HAP-1 (cell line): Measurements from ENCODE around the gene CNN3.

Experiments used
- DNase-seq, 2 experiments: peaks; one replicate each; pipeline ENCODE4 v3.0.0-alpha.2; 2016 to 2020; ENCODE audit warnings: low spot score in 2 of 2
- H3K27me3 ChIP-seq: fragments of 250-450 bp; sonication (Bioruptor Pico); 2 replicates; pipeline ENCODE4 v1.5.1; 2020; ENCODE audit warnings: low read depth, mild to moderate bottlenecking, moderate library complexity
- H3K36me3 ChIP-seq: fragments of 250-450 bp; sonication (Bioruptor Pico); replicated peaks from 2 replicates; pipeline ENCODE4 v1.5.1; 2020; ENCODE audit warnings: mild to moderate bottlenecking
- H3K4me1 ChIP-seq: fragments of 250-450 bp; sonication (Bioruptor Pico); 2 replicates; pipeline ENCODE4 v1.5.1; 2020; ENCODE audit warnings: mild to moderate bottlenecking
- H3K4me3 ChIP-seq: fragments of 250-450 bp; sonication (Bioruptor Pico); 2 replicates; pipeline ENCODE4 v1.5.1; 2020; ENCODE audit warnings: mild to moderate bottlenecking, moderate library complexity
- H3K9me3 ChIP-seq: fragments of 250-450 bp; sonication (Bioruptor Pico); 2 replicates; pipeline ENCODE4 v1.5.1; 2020; ENCODE audit warnings: mild to moderate bottlenecking, moderate library complexity
- in situ Hi-C: fragments of 300-500 bp; cut with MboI; formaldehyde crosslinking; loops from 3 replicates; pipeline ENCODE4 v1.14.3; 2020; ENCODE audit warnings: low sequenced_read_pairs, inconsistent platforms, mixed read lengths

CNN3 gene

DNA sequence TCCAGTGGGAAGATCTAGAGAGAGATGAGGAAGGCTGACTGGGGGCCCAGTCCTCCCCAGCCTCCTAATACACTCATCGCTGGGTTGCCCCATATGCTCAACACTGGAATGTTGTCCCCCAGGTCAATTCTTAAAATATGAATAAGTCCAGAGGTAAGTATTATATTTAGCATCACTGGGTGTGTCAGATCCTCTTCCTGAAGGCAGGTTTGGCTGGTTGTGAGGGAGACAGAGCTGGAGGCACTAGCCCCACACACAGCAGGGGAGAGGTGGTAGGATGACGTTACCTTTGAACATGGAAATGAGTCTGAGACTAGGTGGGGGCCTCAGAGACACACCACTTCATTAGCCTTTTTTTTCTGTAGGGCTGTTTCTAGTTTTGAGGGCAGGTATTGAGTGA is 64.2 kb downstream of the CNN3 start:
- in situ Hi-C loops = no loop called here
- DNase-seq = no peak
- Histone ChIP-seq H3K4me3 (no peak overlapping the region), H3K36me3 (no peaks in the 10 kb centered on the region), H3K27me3 (no peaks in the 10 kb centered on the region), H3K9me3 (no peaks in the 10 kb centered on the region), H3K4me1 (peaks cover 40% of the 10 kb centered on the region)

DNA sequence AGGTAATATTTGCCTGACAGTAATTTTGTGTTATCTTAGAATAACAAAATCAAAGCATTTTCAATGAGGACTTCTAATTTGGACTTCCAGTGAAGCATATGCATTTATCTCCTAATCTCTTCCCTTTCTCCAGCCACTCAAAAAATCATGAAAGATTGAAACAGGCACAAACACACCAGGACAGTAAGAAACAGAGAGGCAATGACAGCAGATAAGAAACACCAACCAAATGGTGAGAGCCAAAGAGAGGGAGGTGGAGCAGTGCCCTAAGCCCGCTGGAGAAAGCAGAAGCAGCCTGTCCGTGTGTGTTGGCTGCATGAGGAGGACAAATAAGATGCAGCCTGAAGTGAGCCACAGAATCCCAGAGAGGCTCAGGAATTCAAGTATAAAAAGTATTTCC is 67.7 kb downstream of the CNN3 start:
- in situ Hi-C loops = loop anchor here (10.0 kb wide), 1 partner anchor 66 kb away; the partner anchor contains the start of gene CNN3

DNA sequence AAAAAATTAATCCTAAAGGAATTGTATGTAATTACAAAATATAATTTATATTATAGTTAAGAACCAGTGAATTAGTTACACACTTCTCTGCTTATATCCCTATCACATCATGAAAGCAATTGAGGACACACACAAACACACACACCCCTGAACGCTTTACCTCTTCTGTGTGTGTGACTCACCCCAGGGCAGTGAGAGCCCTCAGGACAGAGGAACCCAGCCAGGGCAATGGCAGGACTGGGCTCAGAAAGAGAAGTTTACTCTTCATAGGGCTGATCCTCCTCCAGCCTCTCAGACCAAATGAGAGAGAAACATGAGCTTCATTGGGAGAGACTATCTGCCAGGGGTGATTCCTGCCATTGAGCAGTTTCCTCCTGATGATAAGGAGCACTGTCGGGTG is 68.6 kb downstream of the CNN3 start:
- H3K4me1 ChIP-seq = peaks cover 15% of the 10 kb centered on the region

More for the DNA sequence above, 67.7 kb downstream of the CNN3 start:
- DNase-seq = no peak
- no peaks in the 10 kb centered on the region for H3K27me3 ChIP-seq
- no peak overlapping the region for H3K4me3 ChIP-seq
- H3K9me3 ChIP-seq = no peaks in the 10 kb centered on the region
- peaks cover 15% of the 10 kb centered on the region for H3K4me1 ChIP-seq
- H3K36me3 ChIP-seq = no peaks in the 10 kb centered on the region

DNA sequence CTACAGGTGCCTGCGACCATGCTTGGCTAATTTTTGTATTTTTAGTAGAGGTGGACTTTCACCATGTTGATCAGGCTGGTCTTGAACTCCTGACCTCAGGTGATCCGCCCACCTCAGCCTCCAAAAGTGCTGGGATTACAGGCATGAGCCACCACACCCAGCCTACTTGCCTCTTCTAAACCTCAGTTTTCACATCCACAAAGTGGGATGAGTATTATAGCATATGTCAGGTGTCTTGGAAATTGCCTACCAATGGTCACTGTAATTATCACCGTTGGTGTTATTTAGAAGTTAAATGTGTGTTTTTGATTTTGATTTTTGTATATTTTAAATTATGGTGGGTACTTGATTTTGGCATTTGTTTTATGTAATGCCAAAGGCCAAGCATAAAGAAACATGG is 70.0 kb downstream of the CNN3 start:
- DNase-seq = no peak
- no peaks in the 10 kb centered on the region for H3K9me3 ChIP-seq
- H3K36me3 ChIP-seq = no peaks in the 10 kb centered on the region
- in situ Hi-C loops = loop anchor here (10.0 kb wide), 1 partner anchor 68 kb away; the partner anchor contains the start of gene CNN3
- H3K4me1 ChIP-seq = peaks cover 15% of the 10 kb centered on the region
- H3K4me3 ChIP-seq = no peak overlapping the region
- no peaks in the 10 kb centered on the region for H3K27me3 ChIP-seq

More for the DNA sequence above, 68.6 kb downstream of the CNN3 start:
- H3K9me3 ChIP-seq = no peaks in the 10 kb centered on the region
- in situ Hi-C loops = loop anchor here (10.0 kb wide), 1 partner anchor 67 kb away; the partner anchor contains the start of gene CNN3
- H3K36me3 ChIP-seq = no peaks in the 10 kb centered on the region
- DNase-seq = no peak
- H3K27me3 ChIP-seq = no peaks in the 10 kb centered on the region
- H3K4me3 ChIP-seq = no peak overlapping the region

DNA sequence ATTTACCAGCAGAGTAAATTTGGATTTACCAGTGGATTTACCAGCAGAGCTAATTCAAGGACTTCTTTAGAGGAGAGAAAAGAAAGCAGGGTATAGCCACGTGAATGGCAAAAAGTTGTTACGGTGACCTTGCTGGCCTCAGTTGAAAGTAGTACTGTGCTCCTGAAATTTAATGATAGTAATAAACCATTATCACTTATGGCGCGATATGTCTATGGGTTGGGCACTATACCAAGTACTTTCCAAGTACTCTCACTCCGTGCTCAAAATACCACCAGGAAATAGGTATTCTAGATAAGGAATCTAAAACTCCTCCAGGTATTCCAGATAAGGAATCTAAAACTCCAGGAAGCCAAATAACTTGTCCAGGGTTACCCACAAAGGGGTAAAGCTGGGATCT is 70.9 kb downstream of the CNN3 start:
- Histone ChIP-seq H3K27me3 (no peaks in the 10 kb centered on the region), H3K4me1 (peaks cover 15% of the 10 kb centered on the region), H3K9me3 (no peaks in the 10 kb centered on the region), H3K36me3 (no peaks in the 10 kb centered on the region), H3K4me3 (no peak overlapping the region)
- in situ Hi-C loops = loop anchor here (10.0 kb wide), 1 partner anchor 69 kb away; the partner anchor contains the start of gene CNN3
- DNase-seq = no peak

DNA sequence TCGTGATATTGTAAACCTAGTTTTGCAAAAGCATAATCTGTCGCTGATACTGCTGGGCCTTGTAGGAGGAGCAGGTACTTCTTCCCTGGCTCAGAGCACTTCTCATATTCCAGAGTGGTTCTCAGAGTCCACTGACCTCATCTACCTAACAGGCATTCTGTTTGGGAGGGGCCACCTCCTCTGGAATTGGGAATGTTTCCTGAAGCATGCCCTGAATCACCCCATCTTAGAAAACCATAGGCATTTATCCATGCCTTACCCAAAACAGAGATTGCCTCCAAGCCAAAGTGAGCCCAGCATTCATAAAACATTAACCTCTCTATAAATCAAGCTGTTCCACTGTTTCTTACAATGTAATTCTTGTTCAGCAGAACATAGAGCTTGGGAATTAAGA is 71.6 kb downstream of the CNN3 start:
- peaks cover 10% of the 10 kb centered on the region for H3K4me1 ChIP-seq
- no peak for DNase-seq
- H3K27me3 ChIP-seq = no peaks in the 10 kb centered on the region
- no peak overlapping the region for H3K4me3 ChIP-seq
- no peaks in the 10 kb centered on the region for H3K9me3 ChIP-seq
- in situ Hi-C loops = loop anchor here (10.0 kb wide), 1 partner anchor 69 kb away; the partner anchor contains the start of gene CNN3
- H3K36me3 ChIP-seq = no peaks in the 10 kb centered on the region

DNA sequence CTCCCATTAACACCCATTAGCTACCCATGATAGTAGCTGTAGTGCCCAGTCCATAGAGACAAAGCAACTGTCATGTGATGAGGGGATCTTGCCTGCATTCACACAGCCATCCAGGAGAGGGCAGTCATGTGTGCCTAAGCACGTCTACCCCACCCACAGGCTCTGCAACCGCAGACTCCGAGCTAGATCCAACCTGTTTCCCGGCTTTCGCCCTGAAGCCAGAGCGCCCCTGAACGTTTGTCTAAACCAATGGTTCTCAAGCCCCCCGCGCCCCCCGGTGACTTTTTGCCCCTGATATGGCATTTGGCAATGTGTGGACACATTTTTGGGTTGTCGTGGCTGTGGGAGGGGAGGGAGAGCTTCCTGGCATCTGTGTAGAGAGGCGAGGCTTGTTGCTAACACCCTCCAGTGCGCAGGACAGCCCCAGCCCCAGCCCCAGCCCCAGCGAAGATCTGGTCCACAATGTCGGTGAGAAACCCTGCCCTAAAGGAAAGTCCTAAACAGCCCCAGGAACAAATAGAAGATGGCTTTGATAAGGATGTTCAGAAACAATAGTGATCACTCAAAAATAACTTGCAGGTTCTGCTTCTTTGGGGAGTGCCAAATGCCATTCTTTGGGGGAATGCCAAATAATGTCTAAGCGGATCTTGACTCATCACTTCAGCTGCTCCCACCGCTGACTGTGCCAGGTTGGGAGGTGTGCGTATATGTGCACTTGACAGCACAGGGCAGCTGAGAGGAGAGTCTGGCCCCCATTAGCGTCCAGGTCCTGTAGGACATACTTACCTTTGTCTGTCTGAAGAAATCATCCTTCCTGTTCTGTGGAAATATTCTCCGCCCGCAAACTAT is 72.2 kb downstream of the CNN3 start:
- Histone ChIP-seq H3K9me3 (no peaks in the 10 kb centered on the region), H3K4me1 (peaks cover 6% of the 10 kb centered on the region)
- in situ Hi-C loops = loop anchor here (5.0 to 10.0 kb wide), 2 partner anchors 70 to 188 kb away; partner anchors contain the start of gene CNN3

DNA sequence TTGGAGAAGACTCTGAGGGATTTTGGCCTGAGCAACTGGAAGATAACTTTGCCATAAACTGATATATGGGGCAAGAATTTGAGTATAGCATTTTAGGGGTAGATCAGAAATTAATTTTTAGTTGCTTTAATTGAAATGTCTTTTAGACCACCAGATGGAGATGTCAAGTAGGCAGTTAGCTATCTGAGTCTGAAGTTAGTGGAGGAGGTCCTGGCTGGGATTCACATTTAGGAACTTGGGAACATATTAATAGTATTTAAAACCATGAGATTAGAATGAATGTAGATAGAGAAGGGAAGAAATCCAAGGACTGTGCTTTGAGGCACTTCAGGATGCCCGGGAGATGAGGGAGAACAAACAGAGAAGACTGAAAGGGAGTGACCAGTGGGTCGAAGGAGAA is 74.1 kb downstream of the CNN3 start:
- Histone ChIP-seq H3K4me1 (0 out of 2 replicates have a peak, but pooled peaks cover 4% of the 10 kb centered on the region), H3K36me3 (no peaks in the 10 kb centered on the region), H3K27me3 (no peaks in the 10 kb centered on the region), H3K9me3 (no peaks in the 10 kb centered on the region), H3K4me3 (no peak overlapping the region)
- in situ Hi-C loops = loop anchor here (5.0 to 10.0 kb wide), 2 partner anchors 72 to 190 kb away; partner anchors contain the start of gene CNN3
- no peak for DNase-seq

More for the DNA sequence above, 72.2 kb downstream of the CNN3 start:
- peak overlapping the region; percentile 18 for H3K4me3 ChIP-seq
- H3K36me3 ChIP-seq = no peaks in the 10 kb centered on the region
- DNase-seq = peak; percentile 87 to 90
- no peaks in the 10 kb centered on the region for H3K27me3 ChIP-seq

DNA sequence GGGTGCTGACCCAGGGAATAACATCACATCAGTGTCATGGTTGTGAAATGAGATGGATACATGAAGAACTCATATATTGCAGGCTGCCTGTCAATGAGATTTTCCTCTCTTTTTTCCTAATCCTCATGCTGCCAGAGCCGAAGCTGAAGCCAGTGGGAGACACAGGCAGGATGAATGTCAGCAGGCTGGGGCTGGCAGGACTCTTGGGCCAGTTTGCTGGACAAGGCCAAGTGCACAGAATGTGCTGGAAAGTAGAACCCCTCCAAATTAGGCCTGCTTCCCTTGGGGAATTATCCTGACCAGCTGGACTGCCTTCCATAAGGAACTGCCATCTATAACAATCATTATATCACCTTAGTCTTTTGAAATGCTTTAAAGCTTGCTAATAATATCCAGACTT is 75.3 kb downstream of the CNN3 start:
- no peak for DNase-seq
- Histone ChIP-seq H3K4me1 (0 out of 2 replicates have a peak, but pooled peaks cover 4% of the 10 kb centered on the region), H3K9me3 (no peaks in the 10 kb centered on the region), H3K36me3 (no peaks in the 10 kb centered on the region), H3K27me3 (no peaks in the 10 kb centered on the region), H3K4me3 (no peak overlapping the region)
- in situ Hi-C loops = loop anchor here (5.0 to 10.0 kb wide), 2 partner anchors 73 to 191 kb away; partner anchors contain the start of gene CNN3
